K562 (cell line): ENCODE results near the gene HCN3. TPM values are rescaled to one million over a fixed set of nuclear protein-coding genes. Genes with fewer than 3 reads are reported as not detected.
A peak's percentile ranks its signal among the peaks of the same experiment; 100 is the strongest.

Experiments used
- ATAC-seq: fragments of 200-7000 bp; cut with Tn5 transposase; 3 replicates; pipeline ENCODE4 v1.9.1; 2020; ENCODE audit warnings: moderate library complexity
- BruUV-seq: library from RNA; stranded (reverse); fragments of 400-500 nt; replicated peaks from 2 replicates; lab custom pipeline; 2021; lab: Mats Ljungman, UMichigan
- CTCF ChIA-PET: fragments of 300-600 bp; formaldehyde crosslinking; extraction: SDS; loops from one replicate; lab custom pipeline; 2021; ENCODE audit warnings: low intra/inter-chr PET ratio; lab: Yijun Ruan, JAX
- POLR2A ChIA-PET: fragments of 300-600, 350-650 bp; sonication (Branson Sonifier 250); formaldehyde crosslinking; extraction: SDS; loops from one replicate; lab custom pipeline; 2021; ENCODE audit warnings: antibody characterized with exemption, inconsistent platforms; lab: Yijun Ruan, JAX
- DNase-seq, 4 experiments: peaks; one replicate each; pipeline versions ENCODE4 v3.0.0 to v3.0.0-alpha.2; 2011 to 2018; ENCODE audit warnings: low spot score in 3 of 4, mixed read lengths in 3 of 4; ENCODE audit errors: extremely low read depth in 1 of 4
- FAIRE-seq: peaks from 2 replicates; lab custom pipeline; 2011; peaks lifted over from hg19 to GRCh38; lab: Jason Lieb, UNC
- H2AFZ ChIP-seq: 2 replicates; pipeline ENCODE4 v1.6.0; 2011; ENCODE audit warnings: low read depth, low read length, control low read depth, inconsistent platforms
- H3K27ac ChIP-seq: fragments of 200-600 bp; 3 replicates; pipeline ENCODE4 v1.8.0; 2011; ENCODE audit warnings: low read depth, mild to moderate bottlenecking, control low read depth, inconsistent platforms, low read length, moderate library complexity, mixed read lengths; ENCODE audit errors: extremely low read depth
- H3K27me3 ChIP-seq, 2 experiments: fragments of 300-600 bp in 1 of 2; 2 replicates in 1 of 2; 3 replicates in 1 of 2; pipeline versions ENCODE4 v1.6.0 to v1.8.0; 2011; ENCODE audit warnings: inconsistent platforms in 2 of 2, low read length in 2 of 2, mild to moderate bottlenecking in 1 of 2, mixed read lengths in 1 of 2, moderate library complexity in 1 of 2; ENCODE audit not compliant: control insufficient read depth in 2 of 2, insufficient read depth in 2 of 2
- H3K36me3 ChIP-seq: fragments of 300-600 bp; 3 replicates; pipeline ENCODE4 v1.8.0; 2011; ENCODE audit warnings: mild to moderate bottlenecking, low read length, inconsistent platforms; ENCODE audit not compliant: control insufficient read depth, insufficient read depth
- H3K4me1 ChIP-seq, 2 experiments: fragments of 200-600 bp in 1 of 2; replicated peaks in 1 of 2; 2 replicates in 1 of 2; 3 replicates in 1 of 2; pipeline versions ENCODE4 v1.5.1 to v1.8.0; 2011; ENCODE audit warnings: inconsistent platforms in 2 of 2, low read length in 2 of 2, mild to moderate bottlenecking in 1 of 2, mixed read lengths in 1 of 2, moderate library complexity in 1 of 2; ENCODE audit not compliant: control insufficient read depth in 2 of 2, insufficient read depth in 2 of 2
- H3K4me2 ChIP-seq: 2 replicates; pipeline ENCODE4 v1.6.1; 2011; ENCODE audit warnings: low read length, control low read depth, inconsistent platforms, mixed read lengths; ENCODE audit not compliant: insufficient read depth
- H3K4me3 ChIP-seq: fragments of 200-600 bp; sonication (generic), shearing (Covaris generic); 2 replicates; pipeline ENCODE4 v1.5.1; 2016; ENCODE audit warnings: control low read depth, inconsistent platforms
- H3K79me2 ChIP-seq: fragments of 200-600 bp; 3 replicates; pipeline ENCODE4 v1.8.0; 2011; ENCODE audit warnings: low read length, inconsistent platforms; ENCODE audit not compliant: control insufficient read depth, insufficient read depth
- H3K9ac ChIP-seq, 2 experiments: 2 replicates each; pipeline versions ENCODE4 v1.6.0 to v1.6.1; 2011; ENCODE audit warnings: low read depth in 2 of 2, low read length in 2 of 2, control low read depth in 1 of 2, inconsistent platforms in 1 of 2, mild to moderate bottlenecking in 1 of 2, mixed read lengths in 1 of 2; ENCODE audit not compliant: insufficient read depth in 1 of 2
- H3K9me1 ChIP-seq: one replicate; pipeline ENCODE4 v1.6.0; 2011; ENCODE audit warnings: inconsistent platforms, mild to moderate bottlenecking, low read length, moderate library complexity; ENCODE audit not compliant: control insufficient read depth, insufficient read depth
- H3K9me3 ChIP-seq: replicated peaks from 2 replicates; pipeline ENCODE4 v1.5.1; 2011; ENCODE audit warnings: low read depth, low read length, inconsistent platforms; ENCODE audit not compliant: control insufficient read depth, insufficient read depth
- H4K20me1 ChIP-seq: replicated peaks from 2 replicates; pipeline ENCODE4 v1.6.1; 2011; ENCODE audit warnings: low read length, inconsistent platforms, mixed read lengths; ENCODE audit not compliant: control insufficient read depth, insufficient read depth
- TFAM ChIP-seq: fragments of 250-450 bp; sonication (Bioruptor Pico); conservative IDR thresholded peaks from 2 replicates; pipeline ENCODE4 v1.5.0; 2021; ENCODE audit warnings: mild to moderate bottlenecking, moderate library complexity
- WGBS: fragments of 100-300 bp; shearing (Covaris generic); methylation state at CpG from one replicate; pipeline ENCODE4 v1.1.6; 2016; ENCODE audit warnings: low coverage, mixed read lengths; ENCODE audit not compliant: insufficient coverage; ENCODE audit errors: missing lambda C conversion rate; 5-methylcytosine and 5-hydroxymethylcytosine counted together
- in situ Hi-C: fragments of 300-500 bp; cut with MboI; formaldehyde crosslinking; loops from 4 replicates; pipeline ENCODE4 v1.15.0; 2018; ENCODE audit warnings: inconsistent platforms, mixed read lengths
- intact Hi-C: fragments of 100-400 bp; cut with micrococcal nuclease; formaldehyde crosslinking; loops from 2 replicates; pipeline ENCODE4 v1.14.2; 2022
- polyA plus RNA-seq, 8 experiments: library from polyadenylated mRNA; depleted of rRNA in 4 of 8; stranded (reverse) in 5 of 8; unstranded in 3 of 8; fragments of >200 nt; fragmentation: Nextera tagmentation in 2 of 8; fragmentation: Illumina TruSeq in 1 of 8; extraction: Ambion mirVana in 2 of 8; extraction: Trizol in 1 of 8; gene quantifications; 2 replicates each; pipeline versions ENCODE4 v1.2.1 to v1.2.3, GENCODE V29; 2011 to 2014; ENCODE audit warnings: inconsistent platforms in 1 of 8, missing spikeins in 1 of 8
- total RNA-seq, 7 experiments: library from RNA; depleted of rRNA in 6 of 7; stranded (reverse); fragments of >200 nt in 6 of 7; fragmentation: Illumina TruSeq in 2 of 7; extraction: Trizol in 2 of 7; gene quantifications; 2 replicates each; pipeline versions ENCODE4 v1.2.1 to v1.2.3, GENCODE V29; 2011 to 2021; ENCODE audit warnings: low replicate concordance in 1 of 7
- TF ChIP-seq, protein P1 (sequence below): sonication (generic); formaldehyde crosslinking; IDR thresholded peaks from 2 replicates; pipeline ENCODE4 v1.8.1; 2023; ENCODE audit warnings: mild to moderate bottlenecking, missing genetic modification reagents
- TF ChIP-seq, protein P2 (sequence below): fragments of 250-450 bp; sonication (Bioruptor Pico); IDR thresholded peaks from 2 replicates; pipeline ENCODE4 v1.9.0; 2021; ENCODE audit warnings: mild to moderate bottlenecking, inconsistent platforms

HCN3 gene
- total and polyA plus RNA-seq, 9 of the 15 experiments (the other 6 are each of a cell fraction or from before 2014, with no cell fraction given) = 0.91 to 9.7 (median 3.9) TPM

DNA sequence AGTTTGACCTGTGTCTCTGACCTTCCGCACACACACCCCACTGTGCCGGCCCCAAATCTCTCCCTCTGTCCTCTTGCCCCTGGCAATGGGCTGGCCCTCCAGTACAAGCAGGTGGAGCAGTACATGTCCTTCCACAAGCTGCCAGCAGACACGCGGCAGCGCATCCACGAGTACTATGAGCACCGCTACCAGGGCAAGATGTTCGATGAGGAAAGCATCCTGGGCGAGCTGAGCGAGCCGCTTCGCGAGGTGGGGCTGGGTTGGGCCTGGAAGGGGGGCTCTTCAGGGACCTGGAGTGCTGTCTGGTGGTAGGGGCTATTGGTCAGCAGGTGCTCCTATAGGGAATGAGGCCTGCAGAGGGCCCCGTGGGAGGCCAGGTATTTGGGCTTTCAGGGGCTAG lies 7.8 kb downstream of the HCN3 start:
- no peak for DNase-seq
- Histone ChIP-seq H3K27ac (no peak overlapping the region), H3K9me1 (no peaks in the 10 kb centered on the region), H3K27me3 (no peaks in the 10 kb centered on the region), H2AFZ (no peak overlapping the region), H3K36me3 (peaks cover 23% of the 10 kb centered on the region; the same call in 2 of the 3 replicates), H3K4me2 (no peak overlapping the region), H3K79me2 (no peaks in the 10 kb centered on the region), H3K9me3 (no peaks in the 10 kb centered on the region), H4K20me1 (no peaks in the 10 kb centered on the region; the same call in 1 of the 2 replicates), H3K4me1 (peaks cover 0 to 35% of the 10 kb centered on the region in 2 experiments; a peak in 3 of 5 replicates), H3K9ac (peak overlapping the region in 1 of 2 experiments; percentile 40; a peak in 1 of 4 replicates), H3K4me3 (no peak overlapping the region)
- in situ Hi-C loops = no loop called here
- FAIRE-seq = no peak
- no peak for TF ChIP-seq TFAM (CRISPR knock-in tag)
- TF ChIP-seq, protein P1, sequence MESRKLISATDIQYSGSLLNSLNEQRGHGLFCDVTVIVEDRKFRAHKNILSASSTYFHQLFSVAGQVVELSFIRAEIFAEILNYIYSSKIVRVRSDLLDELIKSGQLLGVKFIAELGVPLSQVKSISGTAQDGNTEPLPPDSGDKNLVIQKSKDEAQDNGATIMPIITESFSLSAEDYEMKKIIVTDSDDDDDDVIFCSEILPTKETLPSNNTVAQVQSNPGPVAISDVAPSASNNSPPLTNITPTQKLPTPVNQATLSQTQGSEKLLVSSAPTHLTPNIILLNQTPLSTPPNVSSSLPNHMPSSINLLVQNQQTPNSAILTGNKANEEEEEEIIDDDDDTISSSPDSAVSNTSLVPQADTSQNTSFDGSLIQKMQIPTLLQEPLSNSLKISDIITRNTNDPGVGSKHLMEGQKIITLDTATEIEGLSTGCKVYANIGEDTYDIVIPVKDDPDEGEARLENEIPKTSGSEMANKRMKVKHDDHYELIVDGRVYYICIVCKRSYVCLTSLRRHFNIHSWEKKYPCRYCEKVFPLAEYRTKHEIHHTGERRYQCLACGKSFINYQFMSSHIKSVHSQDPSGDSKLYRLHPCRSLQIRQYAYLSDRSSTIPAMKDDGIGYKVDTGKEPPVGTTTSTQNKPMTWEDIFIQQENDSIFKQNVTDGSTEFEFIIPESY (CRISPR knock-in tag) = peak; percentile 60; the same call in 1 of the 2 replicates
- TF ChIP-seq, protein P2, sequence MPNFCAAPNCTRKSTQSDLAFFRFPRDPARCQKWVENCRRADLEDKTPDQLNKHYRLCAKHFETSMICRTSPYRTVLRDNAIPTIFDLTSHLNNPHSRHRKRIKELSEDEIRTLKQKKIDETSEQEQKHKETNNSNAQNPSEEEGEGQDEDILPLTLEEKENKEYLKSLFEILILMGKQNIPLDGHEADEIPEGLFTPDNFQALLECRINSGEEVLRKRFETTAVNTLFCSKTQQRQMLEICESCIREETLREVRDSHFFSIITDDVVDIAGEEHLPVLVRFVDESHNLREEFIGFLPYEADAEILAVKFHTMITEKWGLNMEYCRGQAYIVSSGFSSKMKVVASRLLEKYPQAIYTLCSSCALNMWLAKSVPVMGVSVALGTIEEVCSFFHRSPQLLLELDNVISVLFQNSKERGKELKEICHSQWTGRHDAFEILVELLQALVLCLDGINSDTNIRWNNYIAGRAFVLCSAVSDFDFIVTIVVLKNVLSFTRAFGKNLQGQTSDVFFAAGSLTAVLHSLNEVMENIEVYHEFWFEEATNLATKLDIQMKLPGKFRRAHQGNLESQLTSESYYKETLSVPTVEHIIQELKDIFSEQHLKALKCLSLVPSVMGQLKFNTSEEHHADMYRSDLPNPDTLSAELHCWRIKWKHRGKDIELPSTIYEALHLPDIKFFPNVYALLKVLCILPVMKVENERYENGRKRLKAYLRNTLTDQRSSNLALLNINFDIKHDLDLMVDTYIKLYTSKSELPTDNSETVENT (CRISPR knock-in tag) = 0 out of 2 replicates have a peak, but pooled peaks have one; percentile 13
- WGBS = 86% methylated on average over 10 of the region's 14 CpGs
- intact Hi-C loops = no loop called here
- no peak for ATAC-seq
- BruUV-seq = no TSS peak
- CTCF ChIA-PET = no interaction called here
- POLR2A ChIA-PET = interaction anchor here (0.5 to 1.8 kb wide), 2 partner anchors 8 to 16 kb away, joined by 3 to 4 read pairs; partner anchors contain the start of genes HCN3 and PKLR
